Keratinocyte (primary cell): ENCODE data around the gene CDYL2. TPM values are rescaled to one million over a fixed set of nuclear protein-coding genes. Genes with fewer than 3 reads are reported as not detected.
"Not testable (repeated sequence)": the region's sequence is repeated elsewhere in the genome, so short reads cannot be mapped to it uniquely, and the experiment has no call there.

ENCODE experiments used
- DNase-seq: peaks from one replicate; pipeline ENCODE4 v3.0.0-alpha.2; 2011; ENCODE audit warnings: low read depth, missing footprints, low spot score
- FAIRE-seq: peaks from 2 replicates; lab custom pipeline; 2011; peaks lifted over from hg19 to GRCh38; lab: Jason Lieb, UNC
- H2AFZ ChIP-seq: 2 replicates; pipeline ENCODE4 v1.6.0; 2012; ENCODE audit warnings: low read length, control low read depth, inconsistent platforms; ENCODE audit not compliant: control insufficient read depth
- H3K27ac ChIP-seq: 2 replicates; pipeline ENCODE4 v1.5.1; 2011; ENCODE audit warnings: low read length; ENCODE audit not compliant: control insufficient read depth, insufficient read depth
- H3K27me3 ChIP-seq: 3 replicates; pipeline ENCODE4 v1.6.0; 2011; ENCODE audit warnings: low read length; ENCODE audit not compliant: control insufficient read depth, insufficient read depth; ENCODE audit errors: extremely low read depth
- H3K36me3 ChIP-seq, 2 experiments: 2 replicates in 1 of 2; 3 replicates in 1 of 2; pipeline ENCODE4 v1.5.1; 2011; ENCODE audit warnings: low read length in 2 of 2, mild to moderate bottlenecking in 1 of 2; ENCODE audit not compliant: control insufficient read depth in 2 of 2, insufficient read depth in 2 of 2; ENCODE audit errors: extremely low read depth in 1 of 2
- H3K4me1 ChIP-seq: 3 replicates; pipeline ENCODE4 v1.5.1; 2011; ENCODE audit warnings: low read length; ENCODE audit not compliant: control insufficient read depth, insufficient read depth; ENCODE audit errors: extremely low read depth
- H3K4me2 ChIP-seq: 3 replicates; pipeline ENCODE4 v1.6.0; 2011; ENCODE audit warnings: low read depth, low read length; ENCODE audit not compliant: control insufficient read depth, insufficient read depth; ENCODE audit errors: extremely low read depth
- H3K4me3 ChIP-seq, 3 experiments: fragments of 200-600 bp in 1 of 3; sonication (generic) in 1 of 3; 2 replicates in 2 of 3; 3 replicates in 1 of 3; pipeline ENCODE4 v1.5.1; 2011 to 2016; ENCODE audit warnings: low read length in 3 of 3, mild to moderate bottlenecking in 3 of 3, control low read depth in 2 of 3, inconsistent platforms in 1 of 3, low read depth in 1 of 3, mixed read lengths in 1 of 3, mixed run types in 1 of 3, moderate library complexity in 1 of 3; ENCODE audit not compliant: control insufficient read depth in 2 of 3, insufficient read depth in 2 of 3; ENCODE audit errors: extremely low read depth in 1 of 3
- H3K79me2 ChIP-seq: 2 replicates; pipeline ENCODE4 v1.6.0; 2012; ENCODE audit warnings: low read length; ENCODE audit not compliant: control insufficient read depth, insufficient read depth
- H3K9ac ChIP-seq: 3 replicates; pipeline ENCODE4 v1.6.0; 2011; ENCODE audit warnings: low read length; ENCODE audit not compliant: control insufficient read depth, insufficient read depth; ENCODE audit errors: extremely low read depth
- H3K9me1 ChIP-seq: 3 replicates; pipeline ENCODE4 v1.6.0; 2011; ENCODE audit warnings: low read length; ENCODE audit not compliant: control insufficient read depth, insufficient read depth; ENCODE audit errors: extremely low read depth
- H3K9me3 ChIP-seq: 2 replicates; pipeline ENCODE4 v1.5.1; 2012; ENCODE audit warnings: low read depth, low read length; ENCODE audit not compliant: control insufficient read depth
- H4K20me1 ChIP-seq: 3 replicates; pipeline ENCODE4 v1.6.0; 2011; ENCODE audit warnings: low read length; ENCODE audit not compliant: control insufficient read depth, insufficient read depth; ENCODE audit errors: extremely low read depth
- EZH2 ChIP-seq: IDR thresholded peaks from one replicate; pipeline ENCODE4 v1.6.1; 2012; ENCODE audit warnings: inconsistent platforms, mild to moderate bottlenecking, low read length, moderate library complexity
- dilution Hi-C: fragments of 300-500 bp; cut with MboI; formaldehyde crosslinking; loops from one replicate; pipeline ENCODE4 v1.7.0; 2020; ENCODE audit warnings: low sequenced_read_pairs; ENCODE audit not compliant: extremely low pct_ligation_motif_present
- polyA plus RNA-seq, 5 experiments: library from polyadenylated mRNA; depleted of rRNA in 3 of 5; stranded (reverse) in 3 of 5; stranded (forward) in 1 of 5; unstranded in 1 of 5; fragments of >200 nt; gene quantifications; 1 replicate in 1 of 5; 2 replicates in 3 of 5; 3 replicates in 1 of 5; pipeline versions ENCODE4 v1.2.1 to v1.2.3, GENCODE V29; 2011 to 2012; ENCODE audit warnings: missing spikeins in 2 of 5, low read depth in 1 of 5, low replicate concordance in 1 of 5
- TF ChIP-seq, protein P1 (sequence below), 3 experiments: IDR thresholded peaks in 1 of 3; conservative IDR thresholded peaks in 1 of 3; optimal IDR thresholded peaks in 1 of 3; 2 replicates in 2 of 3; 3 replicates in 1 of 3; pipeline versions ENCODE3 to v1.5.1; 2011; ENCODE audit warnings: low read length in 3 of 3, mild to moderate bottlenecking in 3 of 3, moderate library complexity in 2 of 3, control low read depth in 1 of 3, inconsistent platforms in 1 of 3; ENCODE audit not compliant: insufficient read depth in 2 of 3; ENCODE audit errors: extremely low read depth in 1 of 3

Gene CDYL2
- polyA plus RNA-seq, 1 donor (not counting 4 experiments of a cell fraction or from before 2014, with no cell fraction given), result 2.0 TPM

DNA sequence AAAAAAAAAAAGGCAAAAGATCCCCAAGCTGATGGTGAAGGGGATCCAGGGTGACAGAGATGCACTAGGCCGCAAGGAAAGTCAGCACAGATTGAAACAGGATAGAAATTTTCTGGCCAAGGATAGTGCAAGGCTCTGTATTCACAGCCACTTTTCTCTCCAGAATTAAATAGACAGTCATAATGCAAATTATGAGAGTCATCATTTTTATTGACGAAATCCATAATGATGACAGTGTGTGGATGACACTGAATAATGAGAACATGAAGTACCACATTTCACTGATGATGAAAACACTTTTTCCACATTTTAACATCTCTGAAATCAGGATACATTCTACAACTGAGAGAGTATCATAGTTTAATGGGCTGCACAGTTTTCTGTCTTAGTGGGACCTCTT, 72.5 kb downstream of the CDYL2 start:
- DNase-seq, result no peak
- TF ChIP-seq, protein P1, sequence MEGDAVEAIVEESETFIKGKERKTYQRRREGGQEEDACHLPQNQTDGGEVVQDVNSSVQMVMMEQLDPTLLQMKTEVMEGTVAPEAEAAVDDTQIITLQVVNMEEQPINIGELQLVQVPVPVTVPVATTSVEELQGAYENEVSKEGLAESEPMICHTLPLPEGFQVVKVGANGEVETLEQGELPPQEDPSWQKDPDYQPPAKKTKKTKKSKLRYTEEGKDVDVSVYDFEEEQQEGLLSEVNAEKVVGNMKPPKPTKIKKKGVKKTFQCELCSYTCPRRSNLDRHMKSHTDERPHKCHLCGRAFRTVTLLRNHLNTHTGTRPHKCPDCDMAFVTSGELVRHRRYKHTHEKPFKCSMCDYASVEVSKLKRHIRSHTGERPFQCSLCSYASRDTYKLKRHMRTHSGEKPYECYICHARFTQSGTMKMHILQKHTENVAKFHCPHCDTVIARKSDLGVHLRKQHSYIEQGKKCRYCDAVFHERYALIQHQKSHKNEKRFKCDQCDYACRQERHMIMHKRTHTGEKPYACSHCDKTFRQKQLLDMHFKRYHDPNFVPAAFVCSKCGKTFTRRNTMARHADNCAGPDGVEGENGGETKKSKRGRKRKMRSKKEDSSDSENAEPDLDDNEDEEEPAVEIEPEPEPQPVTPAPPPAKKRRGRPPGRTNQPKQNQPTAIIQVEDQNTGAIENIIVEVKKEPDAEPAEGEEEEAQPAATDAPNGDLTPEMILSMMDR (optimal IDR thresholded peaks at IDR 0.05 in 1 of 3, IDR thresholded peaks at IDR 0.05 in 1 of 3, conservative IDR thresholded peaks at IDR 0.05 in 1 of 3; ENCODE audit: extremely low read depth in 1 of 3, insufficient read depth in 2 of 3, low read length in 3 of 3), result no peak
- no peak for FAIRE-seq
- H3K9me1 ChIP-seq, result no peaks in the 10 kb centered on the region
- dilution Hi-C loops, result no loop called here
- no peak overlapping the region for H2AFZ ChIP-seq
- H3K9ac ChIP-seq, result no peak overlapping the region
- H3K4me2 ChIP-seq, result no peak overlapping the region
- H3K27me3 ChIP-seq, result no peaks in the 10 kb centered on the region
- no peak overlapping the region for H3K27ac ChIP-seq
- H4K20me1 ChIP-seq, result no peaks in the 10 kb centered on the region
- no peaks in the 10 kb centered on the region for H3K36me3 ChIP-seq
- no peak overlapping the region for H3K4me3 ChIP-seq
- H3K9me3 ChIP-seq, result no peaks in the 10 kb centered on the region
- H3K79me2 ChIP-seq, result no peaks in the 10 kb centered on the region
- H3K4me1 ChIP-seq, result no peaks in the 10 kb centered on the region

DNA sequence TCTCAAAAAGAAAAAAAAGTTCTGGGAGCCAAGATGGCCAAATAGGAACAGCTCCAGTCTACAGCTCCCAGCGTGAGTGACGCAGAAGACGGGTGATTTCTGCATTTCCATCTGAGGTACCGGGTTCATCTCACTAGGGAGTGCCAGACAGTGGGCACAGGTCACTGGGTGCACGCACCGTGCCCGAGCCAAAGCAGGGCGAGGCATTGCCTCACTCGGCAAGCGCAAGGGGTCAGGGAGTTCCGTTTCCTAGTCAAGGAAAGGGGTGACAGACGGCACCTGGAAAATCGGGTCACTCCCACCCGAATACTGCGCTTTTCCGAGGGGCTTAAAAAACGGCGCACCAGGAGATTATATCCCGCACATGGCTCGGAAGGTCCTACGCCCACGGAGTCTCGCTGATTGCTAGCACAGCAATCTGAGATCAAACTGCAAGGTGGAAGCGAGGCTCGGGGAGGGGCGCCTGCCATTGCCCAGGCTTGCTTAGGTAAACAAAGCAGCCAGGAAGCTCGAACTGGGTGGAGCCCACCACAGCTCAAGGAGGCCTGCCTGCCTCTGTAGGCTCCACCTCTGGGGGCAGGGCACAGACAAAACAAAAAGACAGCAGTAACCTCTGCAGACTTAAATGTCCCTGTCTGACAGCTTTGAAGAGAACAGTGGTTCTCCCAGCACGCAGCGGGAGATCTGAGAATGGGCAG, 77.2 kb downstream of the CDYL2 start:
- H3K4me1 ChIP-seq, H3K36me3 ChIP-seq, H2AFZ ChIP-seq, H3K4me3 ChIP-seq, H3K9me1 ChIP-seq, FAIRE-seq, H3K27ac ChIP-seq, H3K9me3 ChIP-seq, H3K27me3 ChIP-seq, dilution Hi-C loops, DNase-seq, H3K4me2 ChIP-seq, H3K79me2 ChIP-seq, H4K20me1 ChIP-seq, H3K9ac ChIP-seq: not testable (repeated sequence)

DNA sequence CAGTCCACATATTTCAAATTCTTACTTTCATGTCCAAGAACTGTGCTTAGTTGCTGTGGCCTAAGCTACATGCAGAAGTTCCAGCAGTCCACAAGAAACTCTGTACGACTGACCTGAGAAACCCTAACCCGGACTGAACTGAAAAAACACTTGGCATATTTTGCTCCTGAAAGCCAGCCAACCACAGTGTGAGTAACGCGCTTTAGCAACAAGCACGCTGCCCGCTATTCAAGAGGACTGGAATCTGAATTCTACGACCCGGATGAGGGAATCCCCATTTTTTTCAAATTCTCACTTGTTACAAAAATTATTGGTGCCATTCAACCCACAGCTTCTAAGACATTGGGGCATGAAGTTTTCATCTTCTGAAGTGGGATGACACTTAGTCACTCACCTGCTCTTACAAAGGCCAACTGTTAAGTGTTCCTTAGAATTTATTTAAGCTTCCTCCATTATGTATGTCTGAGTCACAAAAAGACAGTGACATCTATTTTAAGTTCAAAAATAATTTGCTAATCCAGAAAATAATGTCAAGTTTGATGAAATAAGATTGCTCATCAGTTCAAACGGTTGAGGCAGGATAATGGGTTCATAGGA, 78.7 kb downstream of the CDYL2 start:
- H3K9me3 ChIP-seq, result no peaks in the 10 kb centered on the region
- H3K4me1 ChIP-seq, result peaks cover 6% of the 10 kb centered on the region
- no peaks in the 10 kb centered on the region for H3K27me3 ChIP-seq
- no peak overlapping the region for H2AFZ ChIP-seq
- no peaks in the 10 kb centered on the region for H3K36me3 ChIP-seq
- H3K9ac ChIP-seq, result no peak overlapping the region
- FAIRE-seq, result no peak
- H3K4me2 ChIP-seq, result no peak overlapping the region
- H3K27ac ChIP-seq, result no peak overlapping the region
- no peak for DNase-seq
- no peaks in the 10 kb centered on the region for H3K79me2 ChIP-seq
- no peak overlapping the region for H3K4me3 ChIP-seq
- H3K9me1 ChIP-seq, result no peaks in the 10 kb centered on the region
- dilution Hi-C loops, result no loop called here
- no peaks in the 10 kb centered on the region for H4K20me1 ChIP-seq
- TF ChIP-seq, protein P1 (optimal IDR thresholded peaks at IDR 0.05 in 1 of 3, IDR thresholded peaks at IDR 0.05 in 1 of 3, conservative IDR thresholded peaks at IDR 0.05 in 1 of 3; ENCODE audit: extremely low read depth in 1 of 3, insufficient read depth in 2 of 3, low read length in 3 of 3), result no peak
- TF ChIP-seq EZH2, result no peak
